GM19468 (cell line): ENCODE measurements around the gene COG7.
"Not testable (repeated sequence)": the region's sequence is repeated elsewhere in the genome, so short reads cannot be mapped to it uniquely, and the experiment has no call there.

Experiments used
- ATAC-seq: cut with Tn5 transposase; IDR thresholded peaks from one replicate; pipeline ENCODE4 v1.9.1; 2021; ENCODE audit warnings: mild to moderate bottlenecking, moderate library complexity, moderate number of reproducible peaks; ENCODE audit not compliant: unreplicated experiment; ENCODE audit errors: extremely low read depth

COG7 gene

GRCh38 chr16:23478566-23478965 lies 25.6 kb upstream of the COG7 start:
- no peak for ATAC-seq

DNA sequence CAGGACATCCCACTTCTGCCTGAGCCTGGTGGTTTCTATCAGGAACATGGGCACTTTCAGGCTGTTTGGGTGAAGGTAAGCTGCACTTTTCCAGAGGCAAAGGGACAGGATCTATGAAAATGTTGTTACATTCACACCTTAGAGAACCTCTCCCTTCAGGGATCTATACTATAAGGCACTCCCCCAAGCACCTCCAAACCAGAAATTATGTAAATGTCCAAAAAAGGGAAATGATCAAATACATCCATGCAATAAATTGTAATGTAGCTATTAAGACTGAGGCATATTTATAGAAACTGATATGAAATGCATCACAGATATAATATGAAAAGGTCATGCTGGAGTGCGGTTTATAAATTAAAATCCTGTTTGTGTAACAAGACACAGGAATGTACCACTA lies 23.3 kb upstream of the COG7 start:
- ATAC-seq = no peak

DNA sequence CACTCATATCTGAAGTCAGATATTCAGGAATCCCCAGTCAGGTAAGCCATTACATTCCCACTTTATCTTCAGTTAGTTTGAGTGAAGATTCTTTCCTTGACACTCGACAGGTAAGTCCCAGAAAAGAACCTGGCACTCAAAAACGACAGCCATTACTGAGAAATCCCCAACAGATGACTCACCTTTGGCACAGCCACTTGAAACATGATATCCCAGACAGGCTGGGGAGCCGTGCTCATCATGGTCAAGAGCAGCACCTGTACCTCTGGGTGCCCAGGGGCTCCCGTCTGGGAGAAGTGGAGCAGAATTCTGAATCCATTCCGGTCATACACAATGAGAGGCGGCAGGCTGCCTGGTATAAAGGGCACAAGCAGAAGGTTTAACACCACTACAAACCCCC lies 16.8 kb upstream of the COG7 start:
- ATAC-seq = no peak

DNA sequence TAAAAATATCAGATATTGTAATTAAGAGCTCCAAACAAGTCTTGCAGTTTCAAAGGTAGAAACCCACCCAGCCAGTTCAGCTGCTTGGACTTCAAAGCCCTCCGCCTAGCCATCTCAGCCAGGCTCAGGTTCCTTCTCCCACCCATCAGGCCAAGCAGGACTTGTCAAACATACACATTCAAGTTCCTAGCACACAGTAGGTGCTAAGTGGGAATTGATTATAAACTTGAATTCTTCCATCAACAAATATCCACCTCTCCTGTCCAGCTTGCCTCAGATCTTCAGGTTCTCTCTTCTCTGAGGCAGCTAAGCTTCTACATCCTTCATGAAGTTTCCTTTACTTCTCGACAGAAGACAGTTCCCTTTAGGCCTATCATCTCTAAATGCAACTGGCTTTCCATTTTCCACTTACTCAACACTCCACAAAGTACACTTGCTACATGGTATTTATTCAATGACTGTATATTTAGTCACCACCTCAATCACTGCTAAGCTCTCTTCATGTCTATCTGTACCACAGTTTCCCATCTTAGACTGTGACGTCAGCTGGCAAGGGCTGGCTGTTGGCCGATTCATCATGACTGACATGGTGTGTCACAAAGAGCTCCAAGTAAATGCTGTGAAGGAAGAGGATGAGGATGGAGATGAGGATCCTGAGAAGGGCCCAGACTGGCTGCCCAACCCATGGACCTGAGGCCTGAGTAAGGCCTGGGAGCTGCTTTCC lies 13.3 kb upstream of the COG7 start:
- ATAC-seq = no peak

GRCh38 chr16:23465179-23465578 lies 12.2 kb upstream of the COG7 start:
- ATAC-seq = no peak

- no peak for ATAC-seq
Observed at GRCh38 chr16:23464196-23464595, 11.2 kb upstream of the COG7 start.

GRCh38 chr16:23462994-23463393 lies 10.0 kb upstream of the COG7 start:
- not testable (repeated sequence) for ATAC-seq

DNA sequence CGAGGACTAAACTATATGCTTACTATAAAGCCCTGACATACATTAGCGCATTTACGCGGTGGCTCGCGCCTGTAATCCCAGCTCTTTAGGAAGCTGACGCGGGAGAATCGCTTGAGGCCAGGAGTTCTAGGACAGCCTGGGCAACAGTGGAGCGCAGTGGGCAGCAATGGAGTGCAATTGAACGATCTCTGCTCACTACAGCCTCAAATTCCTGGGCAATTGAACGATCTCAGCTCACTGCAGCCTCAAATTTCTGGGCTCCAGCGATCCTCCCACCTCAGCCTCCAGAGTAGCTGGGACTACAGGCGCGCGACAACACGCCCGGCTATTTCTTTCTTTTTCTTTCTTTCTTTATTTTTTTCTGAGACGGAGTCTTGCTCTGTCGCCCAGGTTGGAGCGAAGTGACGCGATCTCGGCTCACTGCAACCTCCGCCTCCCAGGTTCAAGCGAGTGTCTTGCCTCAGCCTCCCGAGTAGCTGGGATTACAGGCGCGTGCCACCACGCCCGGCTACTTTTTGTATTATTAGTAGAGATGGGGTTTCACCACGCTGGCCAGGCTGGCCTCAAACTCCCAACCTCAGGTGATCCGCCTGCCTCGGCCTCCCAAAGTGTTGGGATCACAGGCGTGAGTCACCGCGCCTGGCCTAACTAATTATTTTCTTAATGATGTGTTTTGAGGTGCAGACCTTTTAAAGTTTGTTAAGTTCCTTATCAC lies 506 bp upstream of the COG7 start:
- ATAC-seq = no peak

- no peak for ATAC-seq
Observed at GRCh38 chr16:23452221-23452571, 793 bp downstream of the COG7 start.

- no peak for ATAC-seq
Observed at GRCh38 chr16:23448392-23448791, 4.6 kb downstream of the COG7 start.

GRCh38 chr16:23437542-23437941 lies 15.4 kb downstream of the COG7 start:
- ATAC-seq = not testable (repeated sequence)

- no peak for ATAC-seq
Observed at GRCh38 chr16:23436951-23437350, 16.0 kb downstream of the COG7 start.

- ATAC-seq = no peak
Observed at GRCh38 chr16:23435500-23435899, 17.5 kb downstream of the COG7 start.

- no peak for ATAC-seq
Observed at GRCh38 chr16:23434380-23434779, 18.6 kb downstream of the COG7 start.

GRCh38 chr16:23433261-23433920 lies 19.6 kb downstream of the COG7 start:
- ATAC-seq = no peak

DNA sequence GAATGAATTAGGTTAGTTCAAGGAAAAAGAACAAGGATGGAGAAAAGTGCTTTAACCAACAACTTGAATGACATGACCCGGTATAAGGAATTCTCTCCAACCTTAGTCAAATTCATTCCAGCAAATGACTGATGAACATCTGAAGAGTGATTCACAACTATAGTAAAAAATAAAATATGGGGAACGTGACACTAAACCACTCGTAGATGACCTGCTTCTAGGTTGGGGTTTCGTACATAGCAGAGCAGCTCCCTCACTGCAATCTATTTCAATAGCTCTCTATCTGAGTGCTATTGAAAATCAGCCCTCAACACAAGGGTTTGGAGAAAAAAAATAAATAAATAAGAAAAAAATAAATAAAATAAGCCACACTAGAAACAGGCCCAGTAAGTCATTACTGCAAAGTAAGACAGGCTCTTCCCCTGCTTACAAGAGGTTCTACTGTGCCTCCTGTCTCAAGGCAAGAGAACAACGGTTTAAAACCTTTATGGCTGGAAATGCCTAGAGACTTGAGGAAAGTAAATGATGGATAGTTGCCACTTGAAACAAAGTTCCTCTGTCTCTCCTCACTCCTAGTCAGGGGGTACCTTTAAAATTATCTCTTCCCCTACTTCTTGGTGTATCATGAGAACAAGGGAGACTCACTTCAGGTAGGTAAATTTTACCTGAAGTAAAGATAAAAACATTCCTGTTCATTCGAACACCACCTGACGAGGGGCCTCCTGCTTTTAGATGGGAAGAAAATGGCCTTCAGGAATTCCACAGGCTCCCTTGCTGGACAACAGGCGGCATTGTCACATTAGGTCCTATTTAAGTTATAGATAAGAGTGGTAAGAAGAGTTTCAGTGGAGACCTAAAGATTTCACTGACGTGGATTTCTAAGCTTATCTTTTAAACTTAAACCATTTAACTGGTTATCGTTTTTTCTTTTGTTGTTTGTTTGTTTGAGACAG lies 20.5 kb downstream of the COG7 start:
- ATAC-seq = no peak

GRCh38 chr16:23428351-23428750 lies 24.6 kb downstream of the COG7 start:
- no peak for ATAC-seq

GRCh38 chr16:23424292-23424958 lies 28.6 kb downstream of the COG7 start:
- no peak for ATAC-seq

DNA sequence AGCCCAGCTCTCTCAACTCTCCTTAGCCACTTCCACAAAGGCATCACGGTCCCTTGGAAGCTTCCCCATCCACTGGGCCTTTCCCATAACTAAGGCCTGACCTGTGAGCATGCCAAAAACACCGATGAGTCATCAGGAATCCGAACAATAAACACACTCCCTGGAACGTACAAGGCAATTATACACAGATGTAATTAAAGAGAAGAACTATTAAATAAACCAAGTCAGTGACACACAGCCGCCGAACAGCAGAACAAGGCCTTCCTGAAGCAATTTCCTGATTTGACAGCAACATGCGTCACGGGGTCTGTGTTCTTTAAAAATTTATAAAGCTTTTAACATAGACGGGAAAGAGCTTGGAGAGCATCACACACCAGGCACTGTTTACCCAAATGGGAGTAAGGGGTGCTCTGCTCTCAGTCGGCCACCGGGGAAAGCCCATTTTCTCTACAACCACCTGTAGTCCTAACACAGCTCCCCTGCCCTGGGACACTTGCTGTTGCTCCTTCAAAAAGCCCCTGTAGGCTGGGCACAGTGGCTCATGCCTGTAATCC lies 29.4 kb downstream of the COG7 start:
- ATAC-seq = no peak

- no peak for ATAC-seq
Observed at GRCh38 chr16:23420011-23420410, 33.0 kb downstream of the COG7 start.
